COLO668 (cell line): ENCODE data around the gene NFIC.
"Not testable (repeated sequence)": the region's sequence is repeated elsewhere in the genome, so short reads cannot be mapped to it uniquely, and the experiment has no call there.

Experiments
- DNase-seq: peaks from one replicate; lab custom pipeline; 2025; ENCODE audit not compliant: unreplicated experiment; lab: John Stamatoyannopoulos, UW

Gene NFIC

GRCh38 chr19:3336680-3337523 is 29.5 kb upstream of the NFIC start:
- DNase-seq = no peak

GRCh38 chr19:3338541-3339181 is 27.7 kb upstream of the NFIC start:
- no peak for DNase-seq

GRCh38 chr19:3340340-3340739 is 26.0 kb upstream of the NFIC start:
- DNase-seq = no peak

GRCh38 chr19:3342246-3342645 is 24.1 kb upstream of the NFIC start:
- DNase-seq = no peak

- not testable (repeated sequence) for DNase-seq
These were observed 23.4 kb upstream of the NFIC start for GRCh38 chr19:3342962-3343361.

GRCh38 chr19:3343619-3344502 is 22.5 kb upstream of the NFIC start:
- no peak for DNase-seq

GRCh38 chr19:3344608-3345598 is 21.5 kb upstream of the NFIC start:
- DNase-seq = no peak

GRCh38 chr19:3345850-3346460 is 20.4 kb upstream of the NFIC start:
- DNase-seq = no peak

- DNase-seq = no peak
These were observed 19.6 kb upstream of the NFIC start for GRCh38 chr19:3346677-3347353.

- DNase-seq = no peak
These were observed 18.3 kb upstream of the NFIC start for GRCh38 chr19:3348042-3348441.

GRCh38 chr19:3348469-3348868 is 17.9 kb upstream of the NFIC start:
- DNase-seq = not testable (repeated sequence)

- DNase-seq = peak; percentile 36
These were observed 16.2 kb upstream of the NFIC start for GRCh38 chr19:3350014-3350663.

- no peak for DNase-seq
These were observed 14.5 kb upstream of the NFIC start for GRCh38 chr19:3351702-3352447.

- DNase-seq = no peak
These were observed 12.9 kb upstream of the NFIC start for GRCh38 chr19:3353493-3353892.

GRCh38 chr19:3356805-3357204 is 9.6 kb upstream of the NFIC start:
- DNase-seq = no peak

GRCh38 chr19:3357271-3357991 is 9.0 kb upstream of the NFIC start:
- DNase-seq = no peak

GRCh38 chr19:3357992-3358688 is 8.2 kb upstream of the NFIC start:
- no peak for DNase-seq
